LNCaP clone FGC (cell line): ENCODE measurements around the gene PLK3.
"Not testable (repeated sequence)": the region's sequence is repeated elsewhere in the genome, so short reads cannot be mapped to it uniquely, and the experiment has no call there.

Source experiments
- DNase-seq: peaks from one replicate; pipeline ENCODE4 v3.0.0-alpha.2; 2011; ENCODE audit warnings: low read depth
- H3K4me3 ChIP-seq: 2 replicates; pipeline ENCODE4 v1.5.1; 2011; ENCODE audit warnings: mild to moderate bottlenecking, low read depth, low read length, control low read depth
- TF ChIP-seq, protein P1 (sequence below): IDR thresholded peaks from 2 replicates; pipeline ENCODE4 v1.5.1; 2012; ENCODE audit warnings: mild to moderate bottlenecking; ENCODE audit not compliant: control insufficient read depth, insufficient read depth; ENCODE audit errors: extremely low read depth

PLK3 gene

DNA sequence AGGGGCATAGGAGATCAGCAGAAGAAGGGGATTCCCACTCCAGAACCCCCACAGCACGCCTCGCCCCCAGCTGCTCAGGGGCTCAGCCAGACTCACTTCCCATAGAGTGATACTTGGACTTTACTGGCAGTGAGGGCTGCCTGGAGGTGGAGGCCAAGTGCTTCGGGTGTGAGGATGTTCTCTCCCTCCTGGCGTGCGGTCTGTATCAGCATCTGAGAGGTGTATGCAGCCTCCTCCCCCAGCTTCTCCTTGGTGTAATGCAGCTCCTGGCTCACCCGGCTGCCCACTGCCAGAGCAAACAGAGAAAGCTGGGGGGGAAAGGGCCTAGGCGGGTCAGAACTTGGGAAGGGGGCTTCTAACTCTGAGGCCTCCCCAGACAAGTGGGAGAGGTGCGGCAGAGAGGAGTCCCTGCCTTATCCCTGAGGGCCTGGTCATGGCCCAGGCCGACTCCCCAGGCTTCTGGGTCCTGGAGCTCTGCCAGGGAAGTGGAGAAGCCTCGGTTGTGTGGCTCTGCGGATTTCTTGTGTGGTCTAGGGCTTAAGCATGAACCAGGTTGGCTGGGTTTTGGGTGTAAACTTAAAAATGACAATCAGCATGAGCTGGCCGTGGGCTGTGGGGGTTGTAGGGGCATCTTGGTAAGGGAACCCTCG is 32.0 kb downstream of the PLK3 start:
- no peak for DNase-seq
- TF ChIP-seq, protein P1, sequence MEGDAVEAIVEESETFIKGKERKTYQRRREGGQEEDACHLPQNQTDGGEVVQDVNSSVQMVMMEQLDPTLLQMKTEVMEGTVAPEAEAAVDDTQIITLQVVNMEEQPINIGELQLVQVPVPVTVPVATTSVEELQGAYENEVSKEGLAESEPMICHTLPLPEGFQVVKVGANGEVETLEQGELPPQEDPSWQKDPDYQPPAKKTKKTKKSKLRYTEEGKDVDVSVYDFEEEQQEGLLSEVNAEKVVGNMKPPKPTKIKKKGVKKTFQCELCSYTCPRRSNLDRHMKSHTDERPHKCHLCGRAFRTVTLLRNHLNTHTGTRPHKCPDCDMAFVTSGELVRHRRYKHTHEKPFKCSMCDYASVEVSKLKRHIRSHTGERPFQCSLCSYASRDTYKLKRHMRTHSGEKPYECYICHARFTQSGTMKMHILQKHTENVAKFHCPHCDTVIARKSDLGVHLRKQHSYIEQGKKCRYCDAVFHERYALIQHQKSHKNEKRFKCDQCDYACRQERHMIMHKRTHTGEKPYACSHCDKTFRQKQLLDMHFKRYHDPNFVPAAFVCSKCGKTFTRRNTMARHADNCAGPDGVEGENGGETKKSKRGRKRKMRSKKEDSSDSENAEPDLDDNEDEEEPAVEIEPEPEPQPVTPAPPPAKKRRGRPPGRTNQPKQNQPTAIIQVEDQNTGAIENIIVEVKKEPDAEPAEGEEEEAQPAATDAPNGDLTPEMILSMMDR = no peak
- no peak overlapping the region for H3K4me3 ChIP-seq

DNA sequence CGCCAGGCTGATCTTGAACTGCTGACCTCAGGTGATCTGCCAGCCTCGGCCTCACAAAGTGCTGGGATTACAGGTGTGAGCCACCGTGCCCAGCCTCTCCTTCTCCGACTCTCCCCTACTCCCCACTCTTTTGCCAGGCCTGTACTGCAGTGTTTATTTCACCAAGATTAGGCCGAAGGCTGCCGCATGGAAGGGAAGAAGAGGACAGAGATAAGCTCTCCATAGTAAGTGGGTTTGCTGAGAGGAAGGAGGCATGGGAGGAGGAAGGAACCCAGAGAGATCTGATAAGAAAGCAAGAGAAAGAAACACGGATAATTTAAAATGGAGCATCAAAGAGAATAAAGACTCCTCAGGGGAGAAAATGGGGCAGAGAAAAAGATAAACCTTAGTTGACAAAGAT is 34.2 kb downstream of the PLK3 start:
- no peak for DNase-seq

GRCh38 chr1:44835738-44836675 is 35.8 kb downstream of the PLK3 start:
- no peak overlapping the region for H3K4me3 ChIP-seq
- peak; percentile 49 for DNase-seq
- TF ChIP-seq, protein P1 = peak; percentile 84

More for the DNA sequence above, 34.2 kb downstream of the PLK3 start:
- H3K4me3 ChIP-seq = no peak overlapping the region
- TF ChIP-seq, protein P1 = no peak

DNA sequence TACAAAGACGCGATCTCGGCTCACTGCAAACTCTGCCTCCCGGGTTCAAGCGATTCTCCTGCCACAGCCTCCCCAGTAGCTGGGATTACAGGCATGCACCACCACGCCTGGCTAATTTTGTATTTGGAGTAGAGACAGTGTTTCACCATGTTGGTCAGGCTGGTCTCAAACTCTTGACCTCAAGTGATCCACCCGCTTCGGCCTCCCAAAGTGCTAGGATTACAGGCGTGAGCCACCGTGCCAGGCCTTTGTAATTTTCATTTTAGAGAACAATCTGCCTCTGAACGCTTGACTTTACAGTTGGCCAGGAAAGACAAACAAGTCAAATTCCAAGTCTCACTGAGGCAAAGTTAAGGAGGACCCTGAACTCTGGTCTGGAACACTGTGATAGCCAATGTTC is 38.1 kb downstream of the PLK3 start:
- not testable (repeated sequence) for H3K4me3 ChIP-seq, DNase-seq

DNA sequence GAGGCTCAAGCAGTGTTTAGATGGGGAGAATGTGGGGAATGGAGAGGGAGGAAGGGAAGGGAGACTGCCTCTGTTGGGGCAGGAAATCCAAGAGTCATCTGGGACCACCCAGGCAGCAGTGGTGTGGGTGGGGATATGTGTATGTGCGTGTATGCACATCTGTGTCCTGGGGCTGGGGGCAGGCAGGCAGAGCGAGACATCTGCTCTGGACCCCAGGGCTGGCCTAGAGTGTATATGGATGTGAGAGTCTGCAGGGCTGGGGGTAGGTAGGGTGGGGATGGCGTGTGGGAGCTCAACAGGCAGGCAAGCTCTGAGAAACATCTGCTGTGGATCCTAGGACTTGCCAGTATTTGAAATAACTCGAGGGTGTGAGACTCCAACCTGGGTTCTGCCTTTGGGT is 39.4 kb downstream of the PLK3 start:
- DNase-seq = no peak

DNA sequence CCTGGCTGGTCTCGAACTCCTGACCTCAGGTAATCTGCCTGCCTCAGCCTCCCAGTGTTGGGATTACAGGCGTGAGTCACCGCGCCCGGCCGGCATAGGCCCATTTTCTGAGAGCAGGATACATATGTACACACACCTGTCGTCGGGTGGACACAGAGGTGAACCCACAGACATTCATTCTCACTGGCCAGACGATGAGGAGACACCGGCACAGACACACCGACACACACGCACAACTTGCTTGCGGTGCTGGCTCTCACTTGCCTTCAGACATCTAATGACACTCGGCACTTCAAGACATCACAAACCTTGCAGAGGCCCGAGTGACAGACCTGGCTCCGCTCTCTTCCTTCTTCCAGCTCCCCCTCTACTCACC is 42.3 kb downstream of the PLK3 start:
- no peak for DNase-seq
- no peak overlapping the region for H3K4me3 ChIP-seq
- TF ChIP-seq, protein P1 = no peak

More for the DNA sequence above, 39.4 kb downstream of the PLK3 start:
- TF ChIP-seq, protein P1 = no peak
- H3K4me3 ChIP-seq = no peak overlapping the region

DNA sequence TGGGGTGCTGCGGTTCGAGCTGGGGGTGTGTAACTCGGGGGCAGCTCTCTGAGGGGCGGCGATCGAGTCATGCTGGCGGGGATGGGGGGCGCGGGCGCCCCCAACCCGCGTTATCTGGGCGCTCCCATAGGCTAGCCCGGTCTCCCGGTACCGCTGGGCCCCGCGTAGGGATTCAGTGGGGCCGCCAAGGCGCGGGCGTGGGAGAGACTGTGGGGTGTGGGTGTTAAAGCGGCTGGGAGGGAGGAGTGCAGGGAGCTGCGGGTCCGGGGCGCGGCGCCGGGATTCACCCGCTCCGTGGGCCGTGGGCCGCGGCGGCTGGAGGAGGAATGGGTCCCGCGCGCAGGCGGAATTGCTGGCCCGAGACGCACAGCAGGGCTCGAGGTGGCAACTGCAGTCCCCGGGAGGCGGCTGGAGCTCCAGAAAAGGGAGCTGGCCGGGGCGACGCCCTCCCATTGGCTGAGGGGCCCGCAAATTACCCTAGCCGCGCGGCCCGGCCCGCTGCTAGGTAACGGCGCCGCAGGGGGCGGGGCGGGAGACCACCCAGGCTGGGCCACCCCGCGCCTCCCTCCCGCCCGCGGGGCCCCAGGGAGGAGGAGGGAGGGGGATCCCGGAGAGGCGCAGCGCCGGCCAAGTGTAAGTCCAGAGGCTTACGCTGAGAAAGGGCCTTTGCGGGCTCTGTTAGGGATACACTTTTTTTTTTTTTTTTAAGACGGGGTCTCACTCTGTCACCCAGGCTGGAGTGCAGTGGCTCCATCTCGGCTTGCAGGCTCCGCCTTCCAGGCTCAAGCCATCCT is 42.9 kb downstream of the PLK3 start, which contains the start of gene PTCH2:
PTCH2 (minus strand) TSS at position 392 of the 794 bp plus-strand sequence; CDS start at position 71, 321 bp downstream.
- H3K4me3 ChIP-seq = no peak within 1 kb of the TSS
- DNase-seq = no peak
- TF ChIP-seq, protein P1 = no peak
